K562 (cell line): ENCODE measurements around the gene TMEM218. TPM values are rescaled to one million over a fixed set of nuclear protein-coding genes. Genes with fewer than 3 reads are reported as not detected.

Experiments
- ARID4B ChIP-seq: sonication (generic); formaldehyde crosslinking; IDR thresholded peaks from 2 replicates; pipeline ENCODE4 v1.8.0; 2022; ENCODE audit warnings: mild to moderate bottlenecking, missing genetic modification reagents
- ATF4 ChIP-seq: fragments of 450-650 bp; formaldehyde crosslinking; IDR thresholded peaks from 2 replicates; pipeline ENCODE4 v1.4.0; 2022; ENCODE audit warnings: mild to moderate bottlenecking, moderate library complexity
- C11orf30 ChIP-seq: fragments of 450-650 bp; IDR thresholded peaks from 2 replicates; pipeline ENCODE4 v1.6.1; 2016; ENCODE audit warnings: low read depth, mild to moderate bottlenecking
- CREM ChIP-seq: IDR thresholded peaks from 2 replicates; pipeline ENCODE4 v1.6.1; 2014; ENCODE audit warnings: antibody characterized with exemption, low read depth
- EWSR1 ChIP-seq: fragments of 450-650 bp; IDR thresholded peaks from 2 replicates; pipeline ENCODE4 v1.6.1; 2018; ENCODE audit warnings: borderline replicate concordance, mild to moderate bottlenecking, low read depth, moderate library complexity; ENCODE audit not compliant: partially characterized antibody
- EZH2 ChIP-seq: IDR thresholded peaks from 2 replicates; pipeline ENCODE4 v1.6.1; 2012; ENCODE audit warnings: low read depth, mild to moderate bottlenecking, inconsistent platforms, low read length, borderline replicate concordance
- FOXJ2 ChIP-seq: fragments of 200-800 bp; sonication (Bioruptor generic); IDR thresholded peaks from 2 replicates; pipeline ENCODE4 v1.6.1; 2016; ENCODE audit warnings: missing genetic modification characterization, missing compliant biosample characterization
- GMEB1 ChIP-seq: fragments of 250-450 bp; sonication (Bioruptor Pico); IDR thresholded peaks from 2 replicates; pipeline ENCODE4 v1.4.0; 2020; ENCODE audit warnings: mild to moderate bottlenecking
- HSF4 ChIP-seq: fragments of 250-450 bp; sonication (Bioruptor Pico); IDR thresholded peaks from 2 replicates; pipeline ENCODE4 v2.1.2; 2022; ENCODE audit warnings: mild to moderate bottlenecking, moderate library complexity, borderline replicate concordance
- MLLT1 ChIP-seq, 2 experiments: fragments of 450-650 bp; IDR thresholded peaks; 2 replicates each; pipeline ENCODE4 v1.6.1; 2016
- NCOR1 ChIP-seq: fragments of 450-650 bp; IDR thresholded peaks from 2 replicates; pipeline ENCODE4 v1.6.1; 2016; ENCODE audit warnings: mild to moderate bottlenecking, moderate library complexity
- PTRF ChIP-seq: fragments of 450-650 bp; IDR thresholded peaks from 2 replicates; pipeline ENCODE4 v1.6.1; 2016; ENCODE audit warnings: mild to moderate bottlenecking, missing genetic modification characterization, missing compliant biosample characterization
- RCOR1 ChIP-seq, 2 experiments: IDR thresholded peaks; 2 replicates each; pipeline ENCODE4 v1.6.1; 2012; ENCODE audit warnings: low read depth in 2 of 2, low read length in 2 of 2, borderline replicate concordance in 1 of 2, improper control_type of control experiment in 1 of 2
- RNF2 ChIP-seq: sonication (generic); IDR thresholded peaks from 2 replicates; pipeline ENCODE4 v1.6.1; 2016
- STAG1 ChIP-seq: sonication (generic); formaldehyde crosslinking; IDR thresholded peaks from 2 replicates; pipeline ENCODE4 v1.5.0; 2020; ENCODE audit warnings: missing genetic modification reagents, borderline replicate concordance
- TARDBP ChIP-seq: fragments of 450-650 bp; IDR thresholded peaks from 2 replicates; pipeline ENCODE4 v1.6.1; 2016
- TFAP4 ChIP-seq: sonication (generic); formaldehyde crosslinking; IDR thresholded peaks from 2 replicates; pipeline ENCODE4 v1.8.0; 2022; ENCODE audit warnings: missing genetic modification reagents, mild to moderate bottlenecking, moderate library complexity, borderline replicate concordance
- USF2 ChIP-seq: sonication (generic); formaldehyde crosslinking; IDR thresholded peaks from 2 replicates; pipeline ENCODE4 v1.5.0; 2020; ENCODE audit warnings: missing genetic modification reagents
- ZC3H11A ChIP-seq: IDR thresholded peaks from 2 replicates; pipeline ENCODE4 v1.6.1; 2012; ENCODE audit warnings: low read depth, low read length, improper control_type of control experiment
- ZC3H4 ChIP-seq: sonication (generic); formaldehyde crosslinking; IDR thresholded peaks from 2 replicates; pipeline ENCODE4 v1.9.0; 2021; ENCODE audit warnings: missing genetic modification reagents, borderline replicate concordance
- polyA plus RNA-seq, 8 experiments: library from polyadenylated mRNA; depleted of rRNA in 4 of 8; stranded (reverse) in 5 of 8; unstranded in 3 of 8; fragments of >200 nt; fragmentation: Nextera tagmentation in 2 of 8; fragmentation: Illumina TruSeq in 1 of 8; extraction: Ambion mirVana in 2 of 8; extraction: Trizol in 1 of 8; gene quantifications; 2 replicates each; pipeline versions ENCODE4 v1.2.1 to v1.2.3, GENCODE V29; 2011 to 2014; ENCODE audit warnings: inconsistent platforms in 1 of 8, missing spikeins in 1 of 8
- total RNA-seq, 7 experiments: library from RNA; depleted of rRNA in 6 of 7; stranded (reverse); fragments of >200 nt in 6 of 7; fragmentation: Illumina TruSeq in 2 of 7; extraction: Trizol in 2 of 7; gene quantifications; 2 replicates each; pipeline versions ENCODE4 v1.2.1 to v1.2.3, GENCODE V29; 2011 to 2021; ENCODE audit warnings: low replicate concordance in 1 of 7

TMEM218 gene
- total and polyA plus RNA-seq, 9 of the 15 experiments (the other 6 are each of a cell fraction or from before 2014, with no cell fraction given): 13.4 to 32.2 (median 25.4) TPM

- TF ChIP-seq TFAP4 (CRISPR knock-in tag) (no peak), RNF2 (no peak), STAG1 (CRISPR knock-in tag) (no peak), MLLT1 (IDR thresholded peaks at IDR 0.05) (no peak), ZC3H4 (CRISPR knock-in tag) (no peak), RCOR1 (IDR thresholded peaks at IDR 0.05; ENCODE audit: borderline replicate concordance in 1 of 2, low read depth in 2 of 2, low read length in 2 of 2) (no peak), ZC3H11A (no peak), HSF4 (CRISPR knock-in tag) (no peak), EZH2 (no peak), EWSR1 (no peak), GMEB1 (CRISPR knock-in tag) (no peak), TARDBP (no peak), FOXJ2 (tag) (no peak), CREM (no peak), PTRF (0 out of 2 replicates have a peak, but pooled peaks have one; percentile 13), ATF4 (CRISPR knock-in tag) (no peak), C11orf30 (peak; percentile 74), USF2 (CRISPR knock-in tag) (no peak), ARID4B (CRISPR knock-in tag) (no peak), NCOR1 (no peak)
Measured at GRCh38 chr11:125075900-125076317, 35.5 kb downstream of the TMEM218 start (continued).
